ENCODE measurements around the gene APPL1. TPM values are rescaled to one million over a fixed set of nuclear protein-coding genes. Genes with fewer than 3 reads are reported as not detected.

The APPL1 gene
- total and polyA plus RNA-seq, 2 of the 8 experiments (the other 6 are each of a cell fraction or from before 2014, with no cell fraction given), result 9.4 to 34.4 TPM

GRCh38 chr3:57256844-57257243 is 29.3 kb downstream of the APPL1 start:
- Histone ChIP-seq H2BK5ac (ENCODE audit: low read depth, low read length) (no peak overlapping the region), H3K14ac (ENCODE audit: insufficient read length) (no peak overlapping the region), H3K27me3 (replicated peaks in 1 of 4; ENCODE audit: control insufficient read depth in 3 of 4, extremely low read depth in 1 of 4, insufficient read depth in 3 of 4, low read length in 3 of 4) (no peaks in the 10 kb centered on the region), H3K36me3 (ENCODE audit: control insufficient read depth in 2 of 4, insufficient read depth in 4 of 4, low read length in 3 of 4) (peaks cover 2 to 24% (median 14%) of the 10 kb centered on the region in 4 experiments; a peak in 5 of 8 replicates), H3K4me2 (ENCODE audit: insufficient read depth in 1 of 2, low read depth in 2 of 2, low read length in 2 of 2) (no peak overlapping the region), H3K9me3 (ENCODE audit: insufficient read depth in 2 of 2, low read depth in 1 of 2, low read length in 1 of 2) (no peaks in the 10 kb centered on the region), H4K8ac (ENCODE audit: extremely low read depth, insufficient read depth, low read length) (no peak overlapping the region), H2BK15ac (ENCODE audit: low read length) (no peak overlapping the region), H3K79me1 (ENCODE audit: low read depth, low read length) (no peaks in the 10 kb centered on the region), H4K5ac (ENCODE audit: insufficient read length, low read depth, low read length) (no peak overlapping the region), H3K9ac (replicated peaks in 1 of 4; ENCODE audit: extremely low read depth in 1 of 4, low read depth in 3 of 4, low read length in 3 of 4) (no peak overlapping the region), H3K4ac (replicated peaks; ENCODE audit: insufficient read length, low read depth, low read length) (no peak overlapping the region), H3K18ac (ENCODE audit: extremely low read depth, low read length) (no peak overlapping the region), H3K23ac (ENCODE audit: insufficient read length) (no peak overlapping the region), H2BK120ac (replicated peaks; ENCODE audit: low read depth, low read length) (no peak overlapping the region), H3K56ac (replicated peaks; ENCODE audit: insufficient read length, low read depth, low read length) (no peak overlapping the region), H3K23me2 (ENCODE audit: low read depth, low read length) (no peaks in the 10 kb centered on the region), H3K4me3 (ENCODE audit: extremely low read depth in 1 of 4, insufficient read depth in 2 of 4, low read depth in 3 of 4, low read length in 4 of 4) (no peak overlapping the region), H2AK5ac (ENCODE audit: low read depth, low read length) (no peak overlapping the region), H4K20me1 (replicated peaks in 1 of 2; ENCODE audit: control insufficient read depth in 1 of 2, insufficient read depth in 2 of 2, low read length in 2 of 2) (peaks cover 0 to 2% of the 10 kb centered on the region in 2 experiments), H4K91ac (replicated peaks; ENCODE audit: insufficient read length, low read length) (no peak overlapping the region), H3K27ac (ENCODE audit: low read depth, low read length) (no peak overlapping the region), H2BK12ac (ENCODE audit: low read depth, low read length) (no peak overlapping the region), H2BK20ac (ENCODE audit: low read length) (no peak overlapping the region), H3K4me1 (replicated peaks in 1 of 4; ENCODE audit: control insufficient read depth in 3 of 4, insufficient read depth in 4 of 4, low read length in 3 of 4) (no peaks in the 10 kb centered on the region), H2AFZ (ENCODE audit: low read length) (no peak overlapping the region), H3K79me2 (ENCODE audit: control insufficient read depth in 1 of 2, insufficient read depth in 2 of 2, low read length in 2 of 2) (no peaks in the 10 kb centered on the region)
- no peak for DNase-seq (ENCODE audit: low read depth in 1 of 2, low spot score in 2 of 2)
- CTCF ChIA-PET (ENCODE audit: partially characterized antibody), result no interaction called here
- FAIRE-seq, result no peak
- POLR2A ChIA-PET (ENCODE audit: partially characterized antibody), result no interaction called here
- WGBS, 2 experiments (ENCODE audit: extremely low coverage in 1 of 2, insufficient coverage in 1 of 2, insufficient read length in 1 of 2, insufficient replicate concordance in 2 of 2, low coverage in 1 of 2, low lambda C conversion rate in 2 of 2, missing lambda C conversion rate in 1 of 2), result 94% methylated on average over 3 of the region's 3 CpGs; no CpG with 5 or more reads in 1 of the 2 experiments
- TF ChIP-seq RBBP5 (IDR thresholded peaks at IDR 0.05; ENCODE audit: borderline replicate concordance, low read depth, low read length) (no peak), RNF2 (IDR thresholded peaks at IDR 0.05; ENCODE audit: borderline replicate concordance, low read depth, low read length, missing control alignments, poor library complexity, severe bottlenecking) (no peak), BRCA1 (IDR thresholded peaks at IDR 0.05; ENCODE audit: low read depth, low read length) (no peak), CREB1 (IDR thresholded peaks at IDR 0.05) (no peak), CTBP2 (IDR thresholded peaks at IDR 0.05; ENCODE audit: borderline replicate concordance, insufficient read depth, insufficient read length, low read length) (no peak), EZH2 (IDR thresholded peaks at IDR 0.05; ENCODE audit: low read depth, low read length, severe bottlenecking) (no peak), MAX (IDR thresholded peaks at IDR 0.05) (no peak), SIRT6 (IDR thresholded peaks at IDR 0.05; ENCODE audit: low read length) (no peak), NRF1 (IDR thresholded peaks at IDR 0.05; ENCODE audit: low read depth, low read length) (no peak), ZNF274 (IDR thresholded peaks at IDR 0.05; ENCODE audit: borderline replicate concordance, extremely low read depth, low read length) (no peak), GTF2F1 (IDR thresholded peaks at IDR 0.05; ENCODE audit: borderline replicate concordance, low read depth, low read length) (no peak), KDM5A (IDR thresholded peaks at IDR 0.05; ENCODE audit: low read length) (no peak), RAD21 (IDR thresholded peaks at IDR 0.05 in 1 of 2, conservative IDR thresholded peaks at IDR 0.05 in 1 of 2; ENCODE audit: low read depth in 2 of 2, low read length in 2 of 2) (no peak), TEAD4 (IDR thresholded peaks at IDR 0.05; ENCODE audit: low read depth, low read length) (no peak)

Data from H1 (cell line).